Natural killer cell (primary cell): Measurements from ENCODE around the gene COIL. TPM values are rescaled to one million over a fixed set of nuclear protein-coding genes. Genes with fewer than 3 reads are reported as not detected.

Experiments
- ATAC-seq, 3 donors: fragments of 150-1000 bp in 2 of 3; fragments of 200-7000 bp in 1 of 3; cut with Tn5 transposase; 1 replicate in 1 of 3; 2 replicates in 2 of 3; pipeline ENCODE4 v1.10.0; 2021; ENCODE audit warnings: mild to moderate bottlenecking in 2 of 3, moderate library complexity in 2 of 3
- DNase-seq, 2 donors: peaks; one replicate each; pipeline versions ENCODE4 v3.0.0 to v3.0.0-alpha.2; 2013 to 2021; ENCODE audit warnings: mixed read lengths in 1 of 2
- H3K27ac ChIP-seq: one replicate; pipeline ENCODE4 v1.5.1; 2013; ENCODE audit warnings: mild to moderate bottlenecking, low read length
- H3K27me3 ChIP-seq: one replicate; pipeline ENCODE4 v1.6.1; 2013; ENCODE audit warnings: low read length; ENCODE audit not compliant: control insufficient read depth, insufficient read depth
- H3K36me3 ChIP-seq: one replicate; pipeline ENCODE4 v1.6.1; 2013; ENCODE audit warnings: low read length; ENCODE audit not compliant: control insufficient read depth, insufficient read depth
- H3K4me1 ChIP-seq: one replicate; pipeline ENCODE4 v1.6.1; 2013; ENCODE audit warnings: low read length; ENCODE audit not compliant: control insufficient read depth, insufficient read depth
- H3K4me3 ChIP-seq: one replicate; pipeline ENCODE4 v1.5.1; 2013; ENCODE audit warnings: low read length
- H3K9me3 ChIP-seq: one replicate; pipeline ENCODE4 v1.6.1; 2013; ENCODE audit warnings: low read length; ENCODE audit not compliant: control insufficient read depth, insufficient read depth
- H3K27ac Mint-ChIP-seq, 2 donors: one replicate each; pipeline ENCODE4 v1.8.0; 2022; ENCODE audit warnings: mild to moderate bottlenecking in 2 of 2, mixed read lengths in 2 of 2, moderate library complexity in 1 of 2
- H3K27me3 Mint-ChIP-seq, 2 donors: one replicate each; pipeline ENCODE4 v1.8.0; 2022; ENCODE audit warnings: low read depth in 2 of 2, mixed read lengths in 2 of 2
- H3K36me3 Mint-ChIP-seq: one replicate; pipeline ENCODE4 v1.8.0; 2022; ENCODE audit warnings: mixed read lengths
- H3K4me1 Mint-ChIP-seq, 2 donors: one replicate each; pipeline ENCODE4 v1.8.0; 2022; ENCODE audit warnings: mixed read lengths in 2 of 2
- H3K4me3 Mint-ChIP-seq: one replicate; pipeline ENCODE4 v1.8.0; 2022; ENCODE audit warnings: mild to moderate bottlenecking, moderate library complexity, mixed read lengths
- H3K9me3 Mint-ChIP-seq, 2 donors: one replicate each; pipeline ENCODE4 v1.8.0; 2022; ENCODE audit warnings: mixed read lengths in 2 of 2
- WGBS: methylation state at CpG from one replicate; pipeline ENCODE4 v1.1.7; 2013; ENCODE audit warnings: missing lambda C conversion rate; ENCODE audit not compliant: insufficient coverage; 5-methylcytosine and 5-hydroxymethylcytosine counted together
- intact Hi-C: fragments of 100-400 bp; cut with micrococcal nuclease; formaldehyde crosslinking; loops from one replicate; pipeline ENCODE4 v1.14.2; 2022
- total RNA-seq, 4 donors: library from RNA; stranded (reverse); fragments of 120-200 nt in 1 of 4; gene quantifications; one replicate each; pipeline versions ENCODE4 v1.2.3 to v1.2.4, GENCODE V29; 2013 to 2022
- TF ChIP-seq, protein P1 (sequence below): fragments of 200-600 bp; IDR thresholded peaks from one replicate; pipeline ENCODE4 v1.8.0; 2022; ENCODE audit warnings: antibody characterized with exemption

Gene COIL
- total RNA-seq, 3 donors from 2014 or later (not counting 1 experiment from before 2014, with no cell fraction given): 18.6 to 23.8 (median 20.6) TPM

- TF ChIP-seq, protein P1, sequence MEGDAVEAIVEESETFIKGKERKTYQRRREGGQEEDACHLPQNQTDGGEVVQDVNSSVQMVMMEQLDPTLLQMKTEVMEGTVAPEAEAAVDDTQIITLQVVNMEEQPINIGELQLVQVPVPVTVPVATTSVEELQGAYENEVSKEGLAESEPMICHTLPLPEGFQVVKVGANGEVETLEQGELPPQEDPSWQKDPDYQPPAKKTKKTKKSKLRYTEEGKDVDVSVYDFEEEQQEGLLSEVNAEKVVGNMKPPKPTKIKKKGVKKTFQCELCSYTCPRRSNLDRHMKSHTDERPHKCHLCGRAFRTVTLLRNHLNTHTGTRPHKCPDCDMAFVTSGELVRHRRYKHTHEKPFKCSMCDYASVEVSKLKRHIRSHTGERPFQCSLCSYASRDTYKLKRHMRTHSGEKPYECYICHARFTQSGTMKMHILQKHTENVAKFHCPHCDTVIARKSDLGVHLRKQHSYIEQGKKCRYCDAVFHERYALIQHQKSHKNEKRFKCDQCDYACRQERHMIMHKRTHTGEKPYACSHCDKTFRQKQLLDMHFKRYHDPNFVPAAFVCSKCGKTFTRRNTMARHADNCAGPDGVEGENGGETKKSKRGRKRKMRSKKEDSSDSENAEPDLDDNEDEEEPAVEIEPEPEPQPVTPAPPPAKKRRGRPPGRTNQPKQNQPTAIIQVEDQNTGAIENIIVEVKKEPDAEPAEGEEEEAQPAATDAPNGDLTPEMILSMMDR: no peak
- H3K27ac ChIP-seq: no peak overlapping the region
These were observed 43.1 kb downstream of the COIL start for GRCh38 chr17:56917559-56918296.

DNA sequence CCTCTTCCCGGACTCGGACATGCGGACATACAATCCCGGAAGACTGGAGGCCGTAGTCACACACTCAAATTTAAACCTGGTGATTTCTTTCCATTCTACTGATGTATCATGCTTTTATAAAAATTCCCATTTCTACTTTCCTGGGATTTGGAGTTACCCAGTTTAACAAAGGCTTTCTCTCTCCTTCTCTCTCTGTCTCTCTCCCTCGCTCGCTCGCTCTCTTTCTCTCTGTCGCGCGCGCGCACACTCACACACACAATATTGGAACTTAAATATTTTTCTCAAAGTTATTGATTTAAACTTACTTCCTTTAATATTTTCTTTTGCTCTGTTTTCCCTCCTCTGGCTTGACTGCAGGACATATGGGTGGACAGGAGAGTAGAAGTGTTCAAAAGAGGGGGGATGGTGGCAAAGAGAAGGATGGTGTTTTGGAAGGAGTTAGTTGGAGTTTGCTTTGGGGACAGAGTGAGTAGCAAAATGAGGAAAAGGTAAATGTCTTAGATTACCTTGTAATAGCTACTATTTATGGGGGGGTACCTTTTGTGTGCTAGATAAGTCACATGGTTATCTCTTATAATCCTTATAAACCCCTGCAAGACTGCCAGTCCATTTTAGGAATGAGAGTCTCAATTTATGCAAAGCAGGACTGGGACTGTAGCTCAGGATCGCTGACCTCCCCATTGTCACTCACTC, 46.1 kb downstream of the COIL start:
- Histone ChIP-seq H3K36me3 (no peaks in the 10 kb centered on the region), H3K4me1 (peaks cover 48% of the 10 kb centered on the region), H3K9me3 (no peaks in the 10 kb centered on the region), H3K4me3 (peak overlapping the region; percentile 95), H3K27me3 (no peaks in the 10 kb centered on the region), H3K27ac (peak overlapping the region; percentile 76)
- DNase-seq: no peak
- intact Hi-C loops: no loop called here
- peak overlapping the region; percentile 88 for H3K4me3 Mint-ChIP-seq
- no peaks in the 10 kb centered on the region for H3K36me3 Mint-ChIP-seq
- H3K4me1 Mint-ChIP-seq: peaks cover 36 to 48% of the 10 kb centered on the region in 2 donors
- no peak for ATAC-seq
- TF ChIP-seq, protein P1: no peak
- no peaks in the 10 kb centered on the region for H3K9me3 Mint-ChIP-seq
- H3K27me3 Mint-ChIP-seq: no peaks in the 10 kb centered on the region
- 13% methylated on average over 14 of the region's 14 CpGs for WGBS
- H3K27ac Mint-ChIP-seq: peak overlapping the region; percentile 77 to 81

More at GRCh38 chr17:56917559-56918296, 43.1 kb downstream of the COIL start:
- H3K4me3 Mint-ChIP-seq: no peak overlapping the region
- H3K27me3 ChIP-seq: no peaks in the 10 kb centered on the region
- H3K27me3 Mint-ChIP-seq: peaks cover 0 to 8% of the 10 kb centered on the region in 2 donors
- ATAC-seq: no peak
- no peak for DNase-seq
- H3K36me3 ChIP-seq: no peaks in the 10 kb centered on the region
- H3K9me3 Mint-ChIP-seq: no peaks in the 10 kb centered on the region
- WGBS: 88% methylated on average over 4 of the region's 4 CpGs
- no peak overlapping the region for H3K27ac Mint-ChIP-seq
- H3K36me3 Mint-ChIP-seq: no peaks in the 10 kb centered on the region
- peaks cover 13 to 25% of the 10 kb centered on the region in 2 donors for H3K4me1 Mint-ChIP-seq
- no peak overlapping the region for H3K4me3 ChIP-seq
- peaks cover 20% of the 10 kb centered on the region for H3K4me1 ChIP-seq
- intact Hi-C loops: no loop called here
- no peaks in the 10 kb centered on the region for H3K9me3 ChIP-seq

GRCh38 chr17:56913867-56914580, 46.8 kb downstream of the COIL start, which contains the start of gene TRIM25:
Gene TRIM25, minus strand, starts transcription at chr17:56914049. Its CDS starts 61 bp downstream, at chr17:56913988.
- Histone ChIP-seq H3K36me3 (no peaks in the 10 kb centered on the region), H3K27ac (peak within 1 kb of the TSS; percentile 76), H3K9me3 (no peaks in the 10 kb centered on the region), H3K27me3 (no peaks in the 10 kb centered on the region), H3K4me1 (peaks cover 53% of the 10 kb centered on the region), H3K4me3 (peak within 1 kb of the TSS; percentile 95)
- intact Hi-C loops: no loop called here
- peak; percentile 69 to 92 for DNase-seq
- Mint-ChIP-seq H3K9me3 (no peaks in the 10 kb centered on the region), H3K27ac (peak within 1 kb of the TSS; percentile 77 to 81), H3K36me3 (no peaks in the 10 kb centered on the region), H3K4me1 (peaks cover 37 to 54% of the 10 kb centered on the region in 2 donors), H3K27me3 (no peaks in the 10 kb centered on the region), H3K4me3 (peak within 1 kb of the TSS; percentile 88)
- peak; percentile 86 to 93 (median 92) for ATAC-seq
- TF ChIP-seq, protein P1: no peak
- under 1% methylated on average over 58 of the region's 58 CpGs for WGBS
